ENCODE results near the gene CFAP54. TPM values are rescaled to one million over a fixed set of nuclear protein-coding genes. Genes with fewer than 3 reads are reported as not detected.
A peak's percentile ranks its signal among the peaks of the same experiment; 100 is the strongest.

The CFAP54 gene
- total and polyA plus RNA-seq, 2 experiments from 2014 or later: 0.07 to 0.76 TPM

- Histone ChIP-seq H3F3A (replicated peaks; ENCODE audit: low read depth) (no peaks in the 10 kb centered on the region), H3K4me1 (ENCODE audit: insufficient read depth) (peaks cover 6% of the 10 kb centered on the region; the same call in 1 of the 2 replicates), H2AFZ (peak overlapping the region; percentile 77; the same call in 1 of the 2 replicates), H3K27ac (ENCODE audit: low read depth) (no peak overlapping the region), H3K4me3 (no peak overlapping the region), H3K27me3 (ENCODE audit: insufficient read depth) (no peaks in the 10 kb centered on the region), H3K4me2 (no peak overlapping the region), H3K36me3 (ENCODE audit: insufficient read depth) (no peaks in the 10 kb centered on the region), H3K79me2 (replicated peaks; ENCODE audit: insufficient read depth) (no peaks in the 10 kb centered on the region), H4K20me1 (replicated peaks; ENCODE audit: insufficient read depth) (no peaks in the 10 kb centered on the region), H3K9me2 (ENCODE audit: insufficient read depth) (peaks cover 8% of the 10 kb centered on the region; the same call in 1 of the 2 replicates)
- no peaks in the 10 kb centered on the region for H3K9me3 Mint-ChIP-seq
- DNase-seq (ENCODE audit: low spot score) (no peak), ATAC-seq (no peak)
- no peaks in the 10 kb centered on the region for H3K36me3 Mint-ChIP-seq (ENCODE audit: low read depth)
- H3K27me3 Mint-ChIP-seq (ENCODE audit: insufficient read depth, low read depth, poor library complexity): peaks cover 1% of the 10 kb centered on the region
- TF ChIP-seq NANOG (IDR thresholded peaks at IDR 0.05; ENCODE audit: borderline replicate concordance): no peak
- TF ChIP-seq ZNF331 (CRISPR knock-in tag; IDR thresholded peaks at IDR 0.05; ENCODE audit: low read depth): no peak
- TF ChIP-seq EZH2 (IDR thresholded peaks at IDR 0.05; ENCODE audit: low read depth, unreplicated experiment): no peak
- no peak for TF ChIP-seq CREB1 (CRISPR knock-in tag; IDR thresholded peaks at IDR 0.05; ENCODE audit: low read depth)
- TF ChIP-seq REST (IDR thresholded peaks at IDR 0.05; ENCODE audit: unreplicated experiment): no peak
- no peak for TF ChIP-seq POLR2AphosphoS5 (IDR thresholded peaks at IDR 0.05; ENCODE audit: low read depth)
- TF ChIP-seq, protein P1, sequence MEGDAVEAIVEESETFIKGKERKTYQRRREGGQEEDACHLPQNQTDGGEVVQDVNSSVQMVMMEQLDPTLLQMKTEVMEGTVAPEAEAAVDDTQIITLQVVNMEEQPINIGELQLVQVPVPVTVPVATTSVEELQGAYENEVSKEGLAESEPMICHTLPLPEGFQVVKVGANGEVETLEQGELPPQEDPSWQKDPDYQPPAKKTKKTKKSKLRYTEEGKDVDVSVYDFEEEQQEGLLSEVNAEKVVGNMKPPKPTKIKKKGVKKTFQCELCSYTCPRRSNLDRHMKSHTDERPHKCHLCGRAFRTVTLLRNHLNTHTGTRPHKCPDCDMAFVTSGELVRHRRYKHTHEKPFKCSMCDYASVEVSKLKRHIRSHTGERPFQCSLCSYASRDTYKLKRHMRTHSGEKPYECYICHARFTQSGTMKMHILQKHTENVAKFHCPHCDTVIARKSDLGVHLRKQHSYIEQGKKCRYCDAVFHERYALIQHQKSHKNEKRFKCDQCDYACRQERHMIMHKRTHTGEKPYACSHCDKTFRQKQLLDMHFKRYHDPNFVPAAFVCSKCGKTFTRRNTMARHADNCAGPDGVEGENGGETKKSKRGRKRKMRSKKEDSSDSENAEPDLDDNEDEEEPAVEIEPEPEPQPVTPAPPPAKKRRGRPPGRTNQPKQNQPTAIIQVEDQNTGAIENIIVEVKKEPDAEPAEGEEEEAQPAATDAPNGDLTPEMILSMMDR (conservative IDR thresholded peaks at IDR 0.05; ENCODE audit: low read depth in 2 of 2): no peak
- no peak for TF ChIP-seq EZH2phosphoT487 (IDR thresholded peaks at IDR 0.05; ENCODE audit: unreplicated experiment)
- TF ChIP-seq STAT1 (IDR thresholded peaks at IDR 0.05; ENCODE audit: unreplicated experiment): no peak
- no peak overlapping the region; the same call in 1 of the 2 replicates for H3K27ac Mint-ChIP-seq
- no peaks in the 10 kb centered on the region for H3K4me1 Mint-ChIP-seq
- H3K4me3 Mint-ChIP-seq: no peak overlapping the region
Observed at GRCh38 chr12:96809522-96809921, 320.1 kb downstream of the CFAP54 start.

DNA sequence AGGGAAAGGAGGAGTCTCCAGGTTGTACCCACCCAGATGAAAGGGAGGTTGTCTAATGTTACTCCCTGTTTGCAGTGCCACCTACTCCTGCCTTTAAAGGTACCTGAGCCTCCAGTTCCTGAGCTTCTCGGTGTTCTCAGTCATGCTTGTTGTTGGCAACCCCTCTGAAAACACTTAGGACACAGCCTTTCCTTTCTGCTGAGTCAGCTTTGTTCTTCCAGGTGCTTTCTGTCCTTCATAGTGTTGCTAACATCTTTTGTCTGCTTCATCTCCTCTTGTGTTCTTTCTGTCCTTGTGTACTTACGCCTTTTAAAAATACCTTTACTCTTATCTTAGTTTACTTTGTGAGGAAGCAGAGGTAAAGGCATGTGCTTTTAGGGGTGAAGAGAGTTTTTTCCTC, 320.7 kb downstream of the CFAP54 start:
- no peak overlapping the region for H3K27ac Mint-ChIP-seq
- peak overlapping the region; percentile 77; the same call in 1 of the 2 replicates for H2AFZ ChIP-seq
- TF ChIP-seq, protein P2, sequence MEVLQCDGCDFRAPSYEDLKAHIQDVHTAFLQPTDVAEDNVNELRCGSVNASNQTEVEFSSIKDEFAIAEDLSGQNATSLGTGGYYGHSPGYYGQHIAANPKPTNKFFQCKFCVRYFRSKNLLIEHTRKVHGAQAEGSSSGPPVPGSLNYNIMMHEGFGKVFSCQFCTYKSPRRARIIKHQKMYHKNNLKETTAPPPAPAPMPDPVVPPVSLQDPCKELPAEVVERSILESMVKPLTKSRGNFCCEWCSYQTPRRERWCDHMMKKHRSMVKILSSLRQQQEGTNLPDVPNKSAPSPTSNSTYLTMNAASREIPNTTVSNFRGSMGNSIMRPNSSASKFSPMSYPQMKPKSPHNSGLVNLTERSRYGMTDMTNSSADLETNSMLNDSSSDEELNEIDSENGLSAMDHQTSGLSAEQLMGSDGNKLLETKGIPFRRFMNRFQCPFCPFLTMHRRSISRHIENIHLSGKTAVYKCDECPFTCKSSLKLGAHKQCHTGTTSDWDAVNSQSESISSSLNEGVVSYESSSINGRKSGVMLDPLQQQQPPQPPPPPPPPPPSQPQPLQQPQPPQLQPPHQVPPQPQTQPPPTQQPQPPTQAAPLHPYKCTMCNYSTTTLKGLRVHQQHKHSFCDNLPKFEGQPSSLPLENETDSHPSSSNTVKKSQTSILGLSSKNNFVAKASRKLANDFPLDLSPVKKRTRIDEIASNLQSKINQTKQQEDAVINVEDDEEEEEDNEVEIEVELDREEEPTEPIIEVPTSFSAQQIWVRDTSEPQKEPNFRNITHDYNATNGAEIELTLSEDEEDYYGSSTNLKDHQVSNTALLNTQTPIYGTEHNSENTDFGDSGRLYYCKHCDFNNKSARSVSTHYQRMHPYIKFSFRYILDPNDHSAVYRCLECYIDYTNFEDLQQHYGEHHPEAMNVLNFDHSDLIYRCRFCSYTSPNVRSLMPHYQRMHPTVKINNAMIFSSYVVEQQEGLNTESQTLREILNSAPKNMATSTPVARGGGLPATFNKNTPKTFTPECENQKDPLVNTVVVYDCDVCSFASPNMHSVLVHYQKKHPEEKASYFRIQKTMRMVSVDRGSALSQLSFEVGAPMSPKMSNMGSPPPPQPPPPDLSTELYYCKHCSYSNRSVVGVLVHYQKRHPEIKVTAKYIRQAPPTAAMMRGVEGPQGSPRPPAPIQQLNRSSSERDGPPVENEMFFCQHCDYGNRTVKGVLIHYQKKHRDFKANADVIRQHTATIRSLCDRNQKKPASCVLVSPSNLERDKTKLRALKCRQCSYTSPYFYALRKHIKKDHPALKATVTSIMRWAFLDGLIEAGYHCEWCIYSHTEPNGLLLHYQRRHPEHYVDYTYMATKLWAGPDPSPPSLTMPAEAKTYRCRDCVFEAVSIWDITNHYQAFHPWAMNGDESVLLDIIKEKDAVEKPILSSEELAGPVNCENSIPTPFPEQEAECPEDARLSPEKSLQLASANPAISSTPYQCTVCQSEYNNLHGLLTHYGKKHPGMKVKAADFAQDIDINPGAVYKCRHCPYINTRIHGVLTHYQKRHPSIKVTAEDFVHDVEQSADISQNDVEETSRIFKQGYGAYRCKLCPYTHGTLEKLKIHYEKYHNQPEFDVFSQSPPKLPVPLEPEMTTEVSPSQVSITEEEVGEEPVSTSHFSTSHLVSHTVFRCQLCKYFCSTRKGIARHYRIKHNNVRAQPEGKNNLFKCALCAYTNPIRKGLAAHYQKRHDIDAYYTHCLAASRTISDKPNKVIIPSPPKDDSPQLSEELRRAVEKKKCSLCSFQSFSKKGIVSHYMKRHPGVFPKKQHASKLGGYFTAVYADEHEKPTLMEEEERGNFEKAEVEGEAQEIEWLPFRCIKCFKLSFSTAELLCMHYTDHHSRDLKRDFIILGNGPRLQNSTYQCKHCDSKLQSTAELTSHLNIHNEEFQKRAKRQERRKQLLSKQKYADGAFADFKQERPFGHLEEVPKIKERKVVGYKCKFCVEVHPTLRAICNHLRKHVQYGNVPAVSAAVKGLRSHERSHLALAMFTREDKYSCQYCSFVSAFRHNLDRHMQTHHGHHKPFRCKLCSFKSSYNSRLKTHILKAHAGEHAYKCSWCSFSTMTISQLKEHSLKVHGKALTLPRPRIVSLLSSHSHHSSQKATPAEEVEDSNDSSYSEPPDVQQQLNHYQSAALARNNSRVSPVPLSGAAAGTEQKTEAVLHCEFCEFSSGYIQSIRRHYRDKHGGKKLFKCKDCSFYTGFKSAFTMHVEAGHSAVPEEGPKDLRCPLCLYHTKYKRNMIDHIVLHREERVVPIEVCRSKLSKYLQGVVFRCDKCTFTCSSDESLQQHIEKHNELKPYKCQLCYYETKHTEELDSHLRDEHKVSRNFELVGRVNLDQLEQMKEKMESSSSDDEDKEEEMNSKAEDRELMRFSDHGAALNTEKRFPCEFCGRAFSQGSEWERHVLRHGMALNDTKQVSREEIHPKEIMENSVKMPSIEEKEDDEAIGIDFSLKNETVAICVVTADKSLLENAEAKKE (CRISPR knock-in tag; IDR thresholded peaks at IDR 0.05): no peak

More for the DNA sequence above, 320.7 kb downstream of the CFAP54 start:
- Histone ChIP-seq H3K27me3 (ENCODE audit: insufficient read depth) (no peaks in the 10 kb centered on the region), H3K4me1 (ENCODE audit: insufficient read depth) (peaks cover 6% of the 10 kb centered on the region; the same call in 1 of the 2 replicates), H3K36me3 (ENCODE audit: insufficient read depth) (no peaks in the 10 kb centered on the region), H4K20me1 (replicated peaks; ENCODE audit: insufficient read depth) (no peaks in the 10 kb centered on the region), H3K4me3 (no peak overlapping the region), H3K4me2 (no peak overlapping the region), H3K79me2 (replicated peaks; ENCODE audit: insufficient read depth) (no peaks in the 10 kb centered on the region), H3K27ac (ENCODE audit: low read depth) (no peak overlapping the region), H3F3A (replicated peaks; ENCODE audit: low read depth) (no peaks in the 10 kb centered on the region), H3K9me2 (ENCODE audit: insufficient read depth) (peaks cover 8% of the 10 kb centered on the region)
- H3K9me3 Mint-ChIP-seq: no peaks in the 10 kb centered on the region
- peaks cover under 1% of the 10 kb centered on the region for H3K27me3 Mint-ChIP-seq (ENCODE audit: insufficient read depth, low read depth, poor library complexity)
- H3K4me1 Mint-ChIP-seq: no peaks in the 10 kb centered on the region
- H3K36me3 Mint-ChIP-seq (ENCODE audit: low read depth): no peaks in the 10 kb centered on the region
- H3K4me3 Mint-ChIP-seq: no peak overlapping the region
- peak; percentile 11 for DNase-seq (ENCODE audit: low spot score)
- ATAC-seq: no peak
